GM18505 (cell line): ENCODE measurements around the gene SMAD6.

ENCODE experiments used
- ATAC-seq: cut with Tn5 transposase; IDR thresholded peaks from one replicate; pipeline ENCODE4 v1.9.1; 2021; ENCODE audit not compliant: unreplicated experiment
- POLR2A ChIP-seq: IDR thresholded peaks from 4 replicates; pipeline ENCODE4 v1.6.1; 2011; ENCODE audit warnings: borderline replicate concordance; ENCODE audit not compliant: insufficient read depth, insufficient read length; ENCODE audit errors: extremely low read depth

SMAD6 gene

GRCh38 chr15:66760968-66761725 is 59.1 kb downstream of the SMAD6 start:
- no peak for ATAC-seq
- TF ChIP-seq POLR2A, result no peak

DNA sequence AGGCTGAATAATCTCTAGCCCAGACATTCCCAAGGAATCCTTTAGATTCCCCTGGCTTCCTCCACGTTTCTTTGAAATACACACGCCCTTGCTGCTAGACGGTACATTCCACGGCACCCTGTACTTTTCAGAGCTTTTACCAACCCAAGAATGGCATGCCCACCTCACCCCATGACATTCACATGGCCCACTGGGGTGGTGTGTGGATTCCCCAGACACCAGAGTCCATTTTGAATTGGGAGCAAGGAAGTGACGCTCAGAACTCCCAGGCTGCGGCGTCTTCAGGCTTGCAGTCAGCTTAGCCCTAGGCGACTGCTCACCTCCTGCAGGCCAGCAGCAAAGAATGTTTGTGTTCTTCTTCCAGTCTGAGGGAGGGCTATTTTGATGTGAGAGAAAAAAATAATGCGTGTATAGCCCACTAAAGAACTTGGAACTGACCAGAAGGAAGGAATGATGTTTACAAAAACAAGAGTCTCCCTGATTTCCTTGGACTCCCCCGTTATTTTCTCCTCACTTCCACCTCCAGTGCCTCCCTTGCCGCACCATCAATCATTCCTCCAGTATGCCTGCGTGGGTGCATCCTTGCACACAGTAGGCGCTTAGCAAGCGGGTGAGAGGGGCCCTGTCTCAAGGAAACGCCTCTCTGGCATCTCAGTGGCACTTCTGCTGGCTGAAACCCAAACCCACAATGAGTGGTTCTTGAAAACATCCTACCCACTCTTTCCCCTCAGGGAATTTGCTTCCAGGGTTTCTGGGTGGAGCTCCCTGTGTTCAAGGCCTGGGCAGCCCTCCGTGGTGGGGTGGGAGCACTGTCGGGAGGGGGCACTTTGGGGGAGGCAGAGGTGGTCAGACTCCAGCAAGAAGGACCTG is 59.9 kb downstream of the SMAD6 start:
- no peak for ATAC-seq
- no peak for TF ChIP-seq POLR2A

DNA sequence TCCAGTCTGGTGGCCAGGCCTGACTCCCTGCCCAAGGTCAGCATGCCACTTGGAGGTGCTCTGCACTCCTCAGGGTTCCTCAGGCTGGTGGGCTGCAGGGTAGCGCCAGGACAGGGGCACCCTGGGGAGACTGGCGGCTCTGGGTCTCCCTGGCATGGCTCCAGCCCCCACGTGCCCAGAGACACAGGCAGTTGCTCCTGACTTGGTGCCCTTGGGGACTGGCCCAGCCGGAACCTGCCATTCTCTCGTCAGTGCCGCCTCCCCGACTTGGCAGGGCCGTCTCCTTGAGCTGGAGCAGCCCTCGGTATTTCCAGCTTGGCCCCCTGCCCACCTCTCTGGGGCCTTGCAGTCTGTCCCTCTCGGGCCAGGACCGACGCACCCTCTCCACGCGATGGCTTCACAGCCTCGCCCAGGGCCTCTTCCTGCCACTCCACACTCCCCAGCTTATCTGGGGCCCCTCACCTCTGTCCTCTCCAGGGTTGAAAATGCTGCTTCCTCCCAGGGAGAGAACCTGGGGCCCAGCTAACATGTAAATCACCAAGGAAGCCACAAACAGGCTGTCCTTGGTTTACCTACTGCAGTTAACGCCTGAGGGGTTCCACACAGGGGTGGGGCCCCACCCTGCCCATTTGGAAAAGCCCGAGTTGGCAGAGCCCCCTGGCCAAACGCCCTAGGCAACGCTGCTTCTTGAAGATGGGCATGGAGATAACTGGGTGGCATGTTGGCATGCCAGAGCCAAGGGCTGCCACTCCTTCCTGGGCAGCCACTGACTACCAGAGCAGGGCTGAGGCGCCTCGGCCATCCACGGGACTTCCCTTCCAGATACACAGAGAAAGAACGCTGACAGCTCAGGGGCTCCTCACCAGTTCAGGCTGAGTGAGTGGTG is 61.4 kb downstream of the SMAD6 start:
- no peak for TF ChIP-seq POLR2A
- no peak for ATAC-seq

GRCh38 chr15:66764072-66764786 is 62.2 kb downstream of the SMAD6 start:
- no peak for ATAC-seq
- TF ChIP-seq POLR2A, result no peak

DNA sequence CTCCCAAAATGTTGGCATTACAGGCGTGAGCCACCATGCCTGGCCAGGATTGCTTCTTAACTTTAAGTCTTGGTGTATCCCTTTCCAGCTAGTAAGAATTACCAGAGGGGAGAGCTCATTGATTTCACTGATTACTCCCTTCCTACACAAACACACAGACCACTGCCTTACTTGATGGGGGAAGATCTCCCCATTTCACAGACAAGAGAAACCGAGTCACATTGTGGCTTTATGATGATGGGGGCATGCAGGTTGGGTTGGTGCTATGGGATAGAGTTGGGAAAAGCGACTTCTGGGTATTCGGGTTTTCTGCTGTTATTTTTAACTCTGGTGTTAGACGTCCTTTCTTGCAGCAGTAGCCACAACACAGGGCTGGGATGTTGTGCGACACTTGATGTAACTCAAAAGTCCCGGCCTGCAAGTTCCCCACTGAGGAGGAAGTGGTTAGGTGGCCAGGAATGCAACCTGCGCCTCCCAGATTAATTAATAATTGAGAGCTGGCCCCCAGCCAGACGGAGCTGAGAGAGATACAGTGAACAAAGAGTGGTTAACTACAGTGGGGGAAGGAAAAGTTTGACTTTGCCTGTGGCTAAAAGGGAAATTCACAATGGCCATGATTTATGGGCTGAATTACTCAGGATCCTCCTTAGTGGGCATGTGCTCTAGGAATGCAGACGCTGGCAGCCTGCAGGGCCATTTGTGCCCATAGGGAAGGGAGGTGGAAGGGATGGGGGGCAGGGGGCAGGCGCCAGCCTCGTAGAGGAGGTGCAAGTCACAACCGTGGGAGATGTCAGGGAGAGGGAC is 63.6 kb downstream of the SMAD6 start:
- peak; percentile 46 for ATAC-seq
- TF ChIP-seq POLR2A, result no peak

DNA sequence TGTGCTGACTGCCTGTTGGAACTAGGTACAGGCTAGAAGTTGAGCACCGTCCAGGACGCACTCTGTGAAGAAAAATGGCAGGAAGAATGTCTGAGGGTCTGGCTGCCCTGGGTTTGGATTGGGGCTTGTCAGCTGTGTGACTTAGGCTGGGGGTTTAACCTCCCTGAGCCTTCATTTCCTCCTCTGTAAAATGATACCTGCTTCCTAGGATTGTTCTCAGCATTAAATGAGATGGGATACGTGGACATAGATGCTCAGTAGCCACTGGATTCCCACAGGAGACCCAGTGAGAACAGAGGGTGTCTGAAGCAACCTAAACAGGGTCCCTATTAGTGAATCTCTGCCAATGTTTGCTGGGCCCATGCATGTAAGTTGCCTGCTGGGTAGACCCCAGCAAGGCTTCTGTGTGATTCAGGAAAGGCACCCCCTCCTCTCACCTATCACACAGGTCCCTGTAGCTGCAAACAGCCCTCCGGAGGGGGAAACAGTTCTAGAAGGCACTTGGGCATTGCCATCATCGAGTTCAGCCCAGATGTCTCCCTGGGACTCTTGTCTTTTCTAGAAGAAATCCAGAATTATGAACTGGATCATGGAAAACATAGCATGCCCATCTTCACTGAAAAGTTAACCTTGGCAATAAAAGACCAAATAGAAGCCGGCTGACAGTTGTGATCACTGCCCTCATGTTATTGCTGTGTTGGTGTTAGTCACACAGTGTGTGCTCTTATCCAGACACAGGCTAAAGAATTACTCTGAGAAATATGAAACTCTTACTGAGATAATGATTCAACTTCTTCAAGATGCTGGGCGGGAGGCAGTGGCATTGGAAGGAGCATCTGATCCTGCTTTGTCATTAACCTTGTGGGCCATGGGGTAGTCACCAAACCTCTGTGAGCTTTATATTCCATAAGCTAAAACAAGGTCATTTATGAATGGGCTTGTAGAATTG is 64.5 kb downstream of the SMAD6 start:
- TF ChIP-seq POLR2A, result no peak
- ATAC-seq, result no peak

DNA sequence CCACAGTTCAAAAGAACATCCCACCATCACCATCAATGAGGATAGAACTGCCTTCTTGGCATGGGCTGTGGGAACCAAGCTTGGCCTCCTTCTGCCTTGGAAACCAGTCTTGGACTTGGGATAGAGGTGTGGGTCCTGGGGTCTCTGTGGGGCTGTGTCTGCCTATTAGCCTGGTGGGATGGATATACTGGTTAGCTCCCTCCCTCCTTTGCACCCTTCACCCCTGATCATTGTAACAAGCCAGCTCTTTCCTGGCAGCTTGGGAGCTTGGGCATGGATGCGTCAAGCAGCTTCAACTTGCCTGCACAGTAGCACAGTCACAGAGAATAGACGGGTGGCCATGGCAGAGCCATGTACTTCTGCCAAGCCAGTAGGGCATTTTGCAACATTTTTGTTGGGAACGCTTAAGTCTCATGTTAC is 65.2 kb downstream of the SMAD6 start:
- TF ChIP-seq POLR2A, result no peak
- ATAC-seq, result no peak

DNA sequence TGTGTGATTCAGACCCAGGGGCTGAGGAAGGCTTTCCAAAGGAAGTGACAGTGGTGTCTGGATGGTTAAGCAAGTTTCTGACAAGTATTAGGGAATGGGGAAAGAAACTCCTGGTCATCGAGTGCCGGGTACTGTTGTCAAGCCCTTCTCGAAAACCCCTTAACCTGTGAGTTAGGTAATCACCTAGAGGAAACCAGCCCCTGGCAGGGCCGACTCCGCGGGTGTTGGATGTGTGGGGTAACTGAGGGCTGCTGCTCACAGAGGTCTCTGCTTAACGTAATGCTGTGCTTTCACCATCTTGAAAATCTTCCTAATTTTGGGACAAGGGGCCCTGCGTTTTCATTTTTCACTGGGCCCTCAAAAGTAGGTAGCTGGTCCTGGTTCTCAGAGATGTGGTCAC is 67.0 kb downstream of the SMAD6 start:
- no peak for TF ChIP-seq POLR2A
- no peak for ATAC-seq

DNA sequence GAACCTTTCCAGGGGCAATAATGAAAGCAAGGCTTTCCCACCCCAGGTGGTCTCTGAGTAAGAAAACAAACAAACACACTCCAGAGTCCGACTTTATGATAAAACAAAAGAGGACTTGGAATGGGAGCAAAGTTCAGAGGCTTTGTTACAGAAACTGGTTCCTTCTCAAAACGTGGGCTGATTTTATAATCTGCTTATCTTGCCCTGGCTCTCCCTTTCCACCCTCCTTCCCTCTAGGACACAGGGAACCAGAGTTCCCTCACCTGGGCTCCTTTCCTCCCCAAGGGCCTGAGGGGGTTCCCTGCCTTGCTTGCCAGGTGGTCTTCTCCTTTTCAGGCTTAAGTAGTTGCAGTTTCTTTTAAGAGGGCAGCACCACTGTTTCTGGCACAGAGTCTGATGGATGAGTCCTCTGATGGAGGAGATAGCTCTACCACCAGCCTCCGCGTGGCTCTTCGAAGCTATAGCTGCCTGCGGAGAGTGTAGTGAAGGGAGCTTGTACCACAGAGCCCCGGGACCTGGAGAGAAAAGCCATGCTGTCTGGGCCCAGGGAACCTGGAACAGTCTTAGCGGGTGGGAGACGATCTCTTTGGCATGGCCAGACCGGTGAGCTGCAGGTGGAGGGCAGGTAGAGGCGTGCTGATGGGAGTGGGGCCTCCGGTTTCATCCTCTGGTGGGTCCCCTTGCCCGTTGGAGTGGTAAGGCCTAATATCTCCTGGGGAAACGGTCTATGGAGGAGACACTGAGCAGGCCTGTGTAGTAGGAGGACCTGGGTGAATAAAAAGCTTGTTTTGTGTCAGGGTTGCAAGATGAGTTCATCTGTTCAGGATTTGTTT is 68.7 kb downstream of the SMAD6 start:
- no peak for TF ChIP-seq POLR2A

GRCh38 chr15:66771351-66771650 is 69.3 kb downstream of the SMAD6 start:
- TF ChIP-seq POLR2A, result no peak
- ATAC-seq, result no peak

More for the DNA sequence above, 68.7 kb downstream of the SMAD6 start:
- no peak for ATAC-seq

DNA sequence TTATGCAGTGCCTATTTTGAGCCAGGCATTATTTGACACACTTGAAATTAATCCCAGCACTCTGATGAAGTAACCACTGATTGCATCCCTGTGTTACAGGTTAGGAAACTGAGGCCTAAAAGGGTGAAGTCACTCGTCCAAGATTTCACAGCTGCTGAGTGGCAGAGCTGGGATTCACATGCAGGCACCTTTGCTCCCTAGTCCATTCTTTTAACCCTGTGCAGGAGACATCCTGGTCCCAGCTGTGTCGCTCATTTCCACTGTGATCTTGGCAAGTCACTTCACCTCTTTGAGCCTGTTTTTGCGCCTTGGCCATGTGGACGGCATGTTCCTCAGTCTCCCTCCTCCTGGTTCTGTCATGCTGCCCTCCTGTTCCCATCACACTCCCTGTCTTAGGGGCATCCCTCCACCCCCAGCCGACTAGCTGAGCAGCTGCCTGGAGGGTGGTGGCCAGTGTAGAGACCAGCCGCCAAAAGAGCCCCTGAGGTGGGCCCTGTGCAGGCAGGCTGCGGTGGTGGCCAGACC is 70.6 kb downstream of the SMAD6 start:
- no peak for ATAC-seq
- TF ChIP-seq POLR2A, result no peak
